ENCODE results near the gene WNT11.

WNT11 gene

DNA sequence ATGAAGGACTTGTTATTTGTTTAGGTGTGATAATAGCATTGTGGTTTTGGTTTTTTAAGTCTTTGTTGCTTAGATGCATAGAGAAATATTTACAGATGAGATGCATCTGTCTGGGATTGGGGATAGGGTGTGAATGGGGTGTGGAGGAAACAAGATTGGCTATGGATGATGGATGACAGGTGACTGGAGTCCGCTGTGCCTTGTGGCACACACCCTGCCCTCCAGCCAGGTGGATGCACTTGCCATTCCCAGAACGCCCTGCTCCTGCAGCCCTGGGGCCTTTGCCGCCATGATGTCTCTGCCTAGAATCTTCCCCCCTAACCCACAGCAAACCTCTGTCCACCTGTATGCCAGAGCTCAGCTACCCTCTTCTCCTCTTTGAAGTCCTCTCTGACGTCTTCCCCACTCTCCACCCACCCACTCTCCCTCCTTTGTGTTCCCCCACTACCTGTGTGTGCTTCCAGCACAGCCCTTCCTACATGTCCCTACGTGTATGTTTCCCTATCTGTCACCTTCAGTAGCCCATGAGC lies 54.7 kb downstream of the WNT11 start:
- DNase-seq = no peak

DNA sequence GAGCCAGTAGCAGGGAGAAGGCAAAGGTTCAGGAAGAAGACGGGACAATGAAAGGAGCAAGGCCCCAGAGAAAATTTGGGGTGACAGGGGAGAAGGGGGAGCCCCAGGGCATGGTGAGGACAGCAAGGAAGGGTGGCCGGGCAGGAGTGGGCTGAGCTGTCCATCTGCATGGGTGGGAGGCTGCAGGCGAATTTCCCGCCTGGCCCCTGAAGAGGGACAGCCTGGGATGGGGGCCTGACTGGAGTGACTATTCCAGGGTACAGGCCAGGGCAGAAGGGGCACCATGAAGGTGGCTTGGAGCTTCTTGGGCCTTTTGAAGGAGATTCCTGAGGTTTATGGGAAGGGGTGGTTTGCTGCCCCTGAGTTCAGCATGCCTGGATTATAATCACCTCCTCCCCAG lies 56.2 kb downstream of the WNT11 start:
- no peak for DNase-seq

DNA sequence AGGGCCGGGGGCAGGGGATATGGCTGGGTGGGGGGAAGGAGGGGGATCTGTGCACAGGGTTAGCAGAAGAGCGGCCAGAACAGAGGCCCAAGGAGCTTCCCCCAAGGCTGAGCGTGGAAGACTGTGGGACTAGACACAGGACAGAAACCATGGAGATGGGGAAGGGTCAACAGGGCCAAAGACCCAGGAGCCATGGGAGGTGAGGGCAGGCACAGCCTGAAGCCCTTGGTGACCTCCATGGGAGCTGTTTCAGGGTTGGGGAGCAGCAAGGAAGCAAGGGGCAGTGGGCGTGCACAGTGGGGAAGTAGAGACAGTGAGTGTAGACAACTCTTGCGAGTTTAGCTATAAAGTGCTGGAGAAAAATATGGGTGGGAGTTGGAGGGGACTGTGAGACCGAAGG lies 56.6 kb downstream of the WNT11 start:
- DNase-seq = no peak

DNA sequence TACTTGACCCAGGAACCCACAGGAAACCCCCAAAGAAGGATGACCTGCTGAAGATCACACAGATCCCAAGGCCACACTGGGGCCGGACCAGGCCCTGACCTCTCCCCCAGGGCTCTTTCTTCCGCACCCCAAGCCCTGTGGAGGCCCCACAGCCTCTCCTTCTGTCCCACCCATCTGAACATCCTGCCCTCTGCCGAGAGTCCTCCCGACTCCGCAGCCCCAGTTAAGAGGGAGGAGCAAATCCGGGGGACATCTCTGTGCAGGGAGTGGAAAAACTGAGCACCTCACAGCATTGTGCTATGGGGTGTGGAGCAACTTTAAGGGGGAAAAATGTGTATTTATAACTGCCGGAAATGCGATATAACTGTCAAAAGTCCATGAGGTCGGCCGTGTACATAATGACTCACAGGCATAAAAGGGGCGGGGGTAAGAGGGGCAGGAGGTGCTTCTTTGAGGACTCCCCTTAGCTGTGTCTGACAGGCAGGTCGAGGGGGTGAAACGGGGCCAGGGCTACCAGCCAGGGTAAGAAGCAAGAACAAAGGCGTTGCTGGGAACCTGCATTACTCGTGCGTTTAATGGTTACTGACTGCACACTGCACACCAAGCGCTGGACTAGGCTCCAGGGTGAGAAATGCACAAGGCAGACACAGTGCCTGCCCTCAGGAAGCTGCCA lies 57.2 kb downstream of the WNT11 start:
- DNase-seq = no peak

DNA sequence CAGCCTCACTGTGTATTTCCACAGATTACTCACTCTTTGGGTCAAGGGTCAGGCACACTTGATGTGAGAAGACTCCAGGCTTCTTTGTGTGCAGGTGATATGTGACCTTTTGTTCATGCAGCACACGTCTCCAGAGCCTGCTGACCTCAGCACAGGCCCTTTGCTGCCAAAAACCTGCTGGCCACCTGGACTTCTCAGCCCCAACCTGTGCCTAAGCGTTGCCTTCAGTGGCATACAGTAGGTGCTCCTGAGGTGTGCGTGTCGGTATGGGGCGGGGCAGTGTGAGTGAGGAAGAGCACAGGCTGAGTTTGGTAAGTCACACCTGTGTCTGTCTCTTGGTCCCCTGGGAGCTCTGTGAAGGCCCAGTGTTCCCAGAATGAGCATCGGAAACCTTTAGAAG lies 58.1 kb downstream of the WNT11 start:
- DNase-seq = no peak

DNA sequence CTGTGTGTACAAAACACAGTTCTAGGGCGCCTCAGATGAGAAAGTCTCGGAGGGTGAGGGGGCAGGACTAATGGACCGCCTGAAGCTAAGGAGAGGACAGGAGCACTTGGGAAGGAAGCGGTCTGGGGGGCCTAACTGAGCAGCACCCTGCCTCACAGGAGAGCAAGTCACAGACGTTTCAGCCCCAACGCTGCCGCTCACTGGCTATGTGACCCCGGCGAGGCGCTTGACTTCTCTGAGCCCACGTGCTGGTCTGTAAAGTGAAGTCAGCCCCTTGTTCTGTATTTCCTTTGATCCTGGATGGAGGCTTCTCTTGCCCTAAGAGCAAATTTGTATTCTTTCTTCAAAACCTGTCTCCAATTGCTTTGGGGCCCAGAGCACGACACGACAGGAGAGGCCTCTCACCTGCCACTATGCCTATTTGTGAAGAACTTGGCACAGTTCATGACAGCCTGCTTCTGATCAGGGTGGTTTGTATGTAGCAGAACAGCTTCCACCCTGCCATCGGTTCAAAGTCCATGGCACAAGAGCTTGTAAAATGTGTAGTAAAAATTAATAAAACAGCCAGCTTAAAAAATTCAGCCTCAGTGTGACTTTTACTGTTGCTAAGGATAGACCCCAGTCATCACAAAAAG lies 59.1 kb downstream of the WNT11 start:
- DNase-seq = no peak

DNA sequence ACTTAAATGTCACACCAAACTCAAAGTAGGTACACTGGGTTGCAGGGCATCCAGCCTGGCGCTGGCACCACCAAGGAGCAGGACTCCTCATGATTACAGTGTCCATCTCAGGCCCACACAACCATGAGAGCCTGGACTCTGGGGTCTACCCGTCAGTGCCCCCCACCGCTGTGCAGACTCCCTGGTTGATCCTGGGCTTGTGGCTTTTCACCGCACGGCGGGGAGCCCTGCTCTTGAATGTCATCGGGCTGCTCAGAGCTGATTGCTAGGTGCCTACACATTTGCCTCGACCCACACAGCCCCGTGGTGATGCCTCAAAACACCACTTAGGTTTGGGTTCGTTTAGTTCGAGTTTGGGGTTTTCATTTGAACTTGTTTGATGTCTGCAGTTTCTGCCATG lies 63.0 kb downstream of the WNT11 start:
- DNase-seq = no peak

DNA sequence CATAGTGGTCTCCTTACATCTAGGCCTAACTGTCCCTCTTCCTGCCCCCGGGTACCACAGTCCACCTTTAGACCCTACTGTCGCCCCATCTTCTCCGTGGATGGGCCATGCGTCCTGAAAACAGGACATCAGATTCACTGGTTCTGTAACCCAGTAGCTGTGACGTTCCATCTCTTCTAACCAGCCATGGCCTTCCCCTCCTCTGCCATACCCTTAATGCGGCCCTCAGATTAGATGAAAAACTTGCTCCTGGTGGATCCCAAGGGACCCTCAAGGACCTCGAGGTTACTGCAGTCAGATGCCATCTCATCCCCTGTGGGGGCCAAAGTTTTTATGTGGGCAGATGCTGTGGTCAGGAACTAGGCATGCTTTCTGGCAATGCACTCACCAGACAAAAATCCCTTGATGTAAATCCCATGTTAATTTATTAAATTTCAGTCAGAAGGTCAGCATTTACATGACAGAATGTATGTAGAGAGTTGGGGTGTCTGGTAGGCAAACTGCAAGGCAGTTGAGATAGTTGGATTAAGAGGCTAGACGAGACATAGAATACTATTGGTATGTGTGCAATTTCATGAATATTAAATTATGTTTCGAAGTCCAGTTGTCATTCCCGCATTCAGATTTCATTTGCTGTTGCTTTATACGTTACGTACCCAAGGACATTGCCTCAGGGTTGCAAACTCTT lies 64.3 kb downstream of the WNT11 start:
- DNase-seq = no peak

DNA sequence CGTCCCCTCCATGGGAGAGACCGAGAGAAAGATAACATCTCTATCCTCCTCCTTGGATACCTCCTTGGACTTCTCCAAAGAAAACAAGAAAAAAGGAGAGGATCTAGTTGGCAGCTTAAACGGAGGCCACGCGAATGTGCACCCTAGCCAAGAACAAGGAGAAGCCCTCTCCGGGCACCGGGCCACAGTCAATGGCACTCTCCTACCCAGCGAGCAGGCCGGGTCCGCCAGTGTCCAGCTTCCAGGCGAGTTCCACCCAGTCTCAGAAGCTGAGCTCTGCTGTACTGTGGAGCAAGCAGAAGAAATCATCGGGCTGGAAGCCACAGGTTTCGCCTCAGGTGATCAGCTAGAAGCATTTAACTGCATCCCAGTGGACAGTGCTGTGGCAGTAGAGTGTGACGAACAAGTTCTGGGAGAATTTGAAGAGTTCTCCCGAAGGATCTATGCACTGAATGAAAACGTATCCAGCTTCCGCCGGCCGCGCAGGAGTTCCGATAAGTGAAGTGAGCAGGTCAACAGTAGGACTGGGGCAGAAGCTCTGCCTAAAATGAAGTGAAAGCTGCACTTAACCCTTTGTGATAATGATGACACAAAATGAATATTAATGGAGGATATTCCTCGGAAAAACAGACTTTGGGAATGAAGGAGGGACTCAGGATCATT lies 65.3 kb downstream of the WNT11 start:
- no peak for DNase-seq

DNA sequence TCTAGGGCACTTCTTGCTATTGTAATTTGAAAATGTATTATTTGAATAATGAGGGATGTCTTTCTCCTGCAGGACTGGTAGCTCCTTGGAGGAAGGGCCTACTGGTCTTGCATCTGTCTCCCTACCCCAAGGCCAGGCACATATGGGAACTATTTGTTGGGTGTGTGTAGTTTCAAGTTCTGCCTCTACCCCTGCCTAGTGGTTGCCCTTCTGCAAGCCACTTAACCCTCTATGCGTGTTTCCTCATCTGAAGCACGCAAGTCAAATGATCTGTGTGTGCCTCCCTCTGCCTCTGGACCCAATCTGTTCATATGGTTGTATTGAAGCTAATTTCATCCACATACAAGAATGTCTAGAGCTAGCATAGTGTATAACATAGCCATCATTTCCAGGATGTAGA lies 67.0 kb downstream of the WNT11 start:
- no peak for DNase-seq
